Stimulated activated CD8-positive, alpha-beta memory T cell treated with anti-CD3 and anti-CD28 coated beads, Interleukin-4, amount 100 ng/mL, for 48 hours (primary cell): Measurements from ENCODE around the gene ECEL1.
"Not testable (repeated sequence)": the region's sequence is repeated elsewhere in the genome, so short reads cannot be mapped to it uniquely, and the experiment has no call there.

ENCODE experiments used
- DNase-seq: peaks from one replicate; pipeline ENCODE4 v3.0.0-alpha.2; 2020

Gene ECEL1

DNA sequence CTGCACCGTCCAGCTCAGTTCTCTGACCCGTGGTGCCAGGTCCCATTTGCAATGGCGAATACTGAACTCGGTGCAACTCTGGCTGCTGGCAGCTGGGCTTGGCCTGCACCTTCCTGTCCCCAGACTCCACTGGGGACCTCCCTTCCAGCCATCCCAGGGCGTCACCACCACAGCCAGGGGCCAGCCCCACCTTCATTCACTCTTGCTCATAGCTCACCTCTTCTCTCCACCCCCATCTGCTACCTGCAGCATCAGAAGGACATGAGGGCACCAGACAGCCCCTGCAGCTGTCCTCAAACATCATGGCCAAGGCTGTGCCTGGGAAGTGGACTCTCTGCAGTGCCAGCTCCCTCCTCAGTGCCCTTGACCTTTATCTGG lies 47.9 kb downstream of the ECEL1 start:
- no peak for DNase-seq

DNA sequence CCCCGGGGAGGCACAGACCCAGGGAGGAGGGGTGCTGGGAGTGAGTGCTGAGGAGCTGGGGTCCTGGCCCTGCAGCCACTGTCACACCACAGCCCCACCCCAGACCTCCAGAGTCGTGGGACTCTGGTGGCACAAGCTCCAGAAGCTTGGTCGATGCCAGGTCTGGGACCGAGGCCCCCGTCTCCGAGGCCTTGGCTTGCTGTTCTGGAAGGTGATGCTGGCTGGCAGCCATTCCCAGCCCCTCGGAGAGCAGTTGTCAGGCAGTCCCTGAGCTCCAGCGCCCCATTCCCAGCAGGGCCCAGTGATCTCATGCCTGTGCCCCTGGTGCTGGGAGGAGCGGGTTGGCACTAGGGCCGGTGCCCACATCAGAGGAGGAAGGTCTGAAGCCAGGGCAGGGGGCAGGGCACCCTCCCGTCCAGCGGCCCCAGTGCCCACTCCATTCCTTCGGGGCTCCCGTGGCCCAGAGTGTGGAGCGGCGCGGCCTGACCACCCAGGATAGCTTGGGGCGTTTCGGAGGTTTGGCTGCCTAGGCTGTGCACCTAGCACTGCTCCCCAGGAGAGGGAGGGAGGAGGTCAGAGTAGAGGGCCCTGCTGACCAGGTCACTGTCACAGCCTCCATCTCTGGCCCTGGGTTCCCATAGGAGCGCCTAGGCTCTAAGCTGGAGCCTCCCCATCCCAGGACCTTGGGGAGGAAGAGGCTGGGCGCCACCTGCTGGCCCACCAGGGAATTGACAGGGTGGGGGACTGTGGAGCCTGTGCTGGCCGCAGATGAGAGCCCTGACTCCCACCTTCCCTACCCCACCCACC lies 48.5 kb downstream of the ECEL1 start:
- peak; percentile 72 for DNase-seq

GRCh38 chr2:232438091-232438490 lies 49.5 kb downstream of the ECEL1 start:
- no peak for DNase-seq

DNA sequence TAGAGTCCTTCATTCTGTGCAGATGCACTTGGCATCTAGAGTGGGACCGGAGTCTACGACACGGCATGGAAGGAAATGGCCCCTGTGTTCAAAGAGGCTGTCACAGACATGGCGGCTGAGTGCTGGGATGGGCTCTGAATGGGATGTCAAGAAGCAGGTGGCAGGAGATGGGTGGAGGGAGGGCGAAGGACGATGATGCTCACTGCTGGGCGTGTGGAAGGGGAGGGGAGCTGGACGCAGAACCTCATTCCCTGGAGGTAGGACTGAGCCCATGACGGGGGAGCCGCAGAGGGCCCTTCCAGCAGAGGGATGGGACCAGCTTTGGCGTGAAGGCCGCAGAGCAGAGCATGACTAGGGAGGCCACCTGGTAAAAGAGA lies 50.5 kb downstream of the ECEL1 start:
- DNase-seq = no peak

GRCh38 chr2:232436381-232437194 lies 51.0 kb downstream of the ECEL1 start:
- DNase-seq = no peak

- DNase-seq = no peak
Measured at GRCh38 chr2:232435805-232436204, 51.8 kb downstream of the ECEL1 start.

GRCh38 chr2:232435375-232435648 lies 52.3 kb downstream of the ECEL1 start:
- DNase-seq = no peak

- no peak for DNase-seq
Measured at GRCh38 chr2:232434563-232435374, 52.9 kb downstream of the ECEL1 start.

GRCh38 chr2:232434091-232434490 lies 53.5 kb downstream of the ECEL1 start:
- DNase-seq = no peak

GRCh38 chr2:232433622-232434021 lies 54.0 kb downstream of the ECEL1 start:
- DNase-seq = not testable (repeated sequence)

- DNase-seq = no peak
Measured at GRCh38 chr2:232432598-232433184, 54.9 kb downstream of the ECEL1 start.

- no peak for DNase-seq
Measured at GRCh38 chr2:232431705-232432590, 55.7 kb downstream of the ECEL1 start.
